PFSK-1 (cell line): Measurements from ENCODE around the gene NEURL1B.

ENCODE experiments used
- FOXP2 ChIP-seq: optimal IDR thresholded peaks from 2 replicates; pipeline ENCODE3; 2011; ENCODE audit warnings: borderline replicate concordance, control low read depth, inconsistent platforms; ENCODE audit not compliant: insufficient read depth; ENCODE audit errors: extremely low read length, extremely low read depth
- POLR2AphosphoS5 ChIP-seq: IDR thresholded peaks from 2 replicates; pipeline ENCODE4 v1.6.1; 2012; ENCODE audit warnings: low read depth, mild to moderate bottlenecking, control low read depth, low read length, moderate library complexity
- SIN3A ChIP-seq: IDR thresholded peaks from 2 replicates; pipeline ENCODE4 v1.6.1; 2012; ENCODE audit warnings: mild to moderate bottlenecking, low read length, moderate library complexity, borderline replicate concordance; ENCODE audit not compliant: insufficient read depth
- TAF1 ChIP-seq: IDR thresholded peaks from 2 replicates; pipeline ENCODE4 v1.6.1; 2012; ENCODE audit warnings: low read length, control low read depth, borderline replicate concordance; ENCODE audit not compliant: insufficient read depth
- TF ChIP-seq, protein P1 (sequence below), 2 experiments: IDR thresholded peaks; 2 replicates each; pipeline versions ENCODE4 v1.6.1 to v1.8.0; 2011 to 2012; ENCODE audit warnings: low read depth in 2 of 2, low read length in 2 of 2, control low read depth in 1 of 2, inconsistent platforms in 1 of 2, mild to moderate bottlenecking in 1 of 2, moderate library complexity in 1 of 2; ENCODE audit not compliant: insufficient read depth in 1 of 2

DNA sequence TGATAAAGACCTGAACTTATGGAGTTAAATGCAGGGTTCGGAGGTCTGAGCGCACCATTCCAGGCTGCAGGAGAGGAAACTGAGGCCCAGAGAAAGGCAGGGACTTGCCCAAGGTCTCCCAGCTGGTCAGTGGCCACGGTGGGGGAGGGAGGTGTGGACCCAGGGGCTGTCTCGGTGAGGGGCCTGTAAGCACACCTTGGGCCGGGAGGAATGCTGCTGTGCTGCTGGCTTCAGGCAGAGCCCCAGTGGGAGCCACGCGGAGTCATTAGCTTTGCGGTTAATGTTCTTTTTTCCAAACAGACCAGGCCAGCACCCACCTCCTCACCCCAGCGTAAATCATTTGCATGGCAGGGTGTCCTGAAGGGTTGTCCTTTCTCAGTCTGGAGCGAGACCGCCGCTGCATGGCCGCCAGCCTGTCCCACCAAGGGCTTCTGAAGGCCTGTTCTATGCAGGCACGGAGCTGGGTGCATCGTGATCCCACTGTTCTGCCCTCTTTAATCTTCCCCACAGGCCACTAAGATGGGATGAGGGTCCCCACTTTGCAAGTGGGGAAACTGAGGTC lies 35.9 kb downstream of the NEURL1B start:
- no peak for TF ChIP-seq TAF1
- no peak for TF ChIP-seq POLR2AphosphoS5
- no peak for TF ChIP-seq SIN3A
- TF ChIP-seq, protein P1, sequence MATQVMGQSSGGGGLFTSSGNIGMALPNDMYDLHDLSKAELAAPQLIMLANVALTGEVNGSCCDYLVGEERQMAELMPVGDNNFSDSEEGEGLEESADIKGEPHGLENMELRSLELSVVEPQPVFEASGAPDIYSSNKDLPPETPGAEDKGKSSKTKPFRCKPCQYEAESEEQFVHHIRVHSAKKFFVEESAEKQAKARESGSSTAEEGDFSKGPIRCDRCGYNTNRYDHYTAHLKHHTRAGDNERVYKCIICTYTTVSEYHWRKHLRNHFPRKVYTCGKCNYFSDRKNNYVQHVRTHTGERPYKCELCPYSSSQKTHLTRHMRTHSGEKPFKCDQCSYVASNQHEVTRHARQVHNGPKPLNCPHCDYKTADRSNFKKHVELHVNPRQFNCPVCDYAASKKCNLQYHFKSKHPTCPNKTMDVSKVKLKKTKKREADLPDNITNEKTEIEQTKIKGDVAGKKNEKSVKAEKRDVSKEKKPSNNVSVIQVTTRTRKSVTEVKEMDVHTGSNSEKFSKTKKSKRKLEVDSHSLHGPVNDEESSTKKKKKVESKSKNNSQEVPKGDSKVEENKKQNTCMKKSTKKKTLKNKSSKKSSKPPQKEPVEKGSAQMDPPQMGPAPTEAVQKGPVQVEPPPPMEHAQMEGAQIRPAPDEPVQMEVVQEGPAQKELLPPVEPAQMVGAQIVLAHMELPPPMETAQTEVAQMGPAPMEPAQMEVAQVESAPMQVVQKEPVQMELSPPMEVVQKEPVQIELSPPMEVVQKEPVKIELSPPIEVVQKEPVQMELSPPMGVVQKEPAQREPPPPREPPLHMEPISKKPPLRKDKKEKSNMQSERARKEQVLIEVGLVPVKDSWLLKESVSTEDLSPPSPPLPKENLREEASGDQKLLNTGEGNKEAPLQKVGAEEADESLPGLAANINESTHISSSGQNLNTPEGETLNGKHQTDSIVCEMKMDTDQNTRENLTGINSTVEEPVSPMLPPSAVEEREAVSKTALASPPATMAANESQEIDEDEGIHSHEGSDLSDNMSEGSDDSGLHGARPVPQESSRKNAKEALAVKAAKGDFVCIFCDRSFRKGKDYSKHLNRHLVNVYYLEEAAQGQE (IDR thresholded peaks at IDR 0.05; ENCODE audit: insufficient read depth in 1 of 2, low read depth in 2 of 2, low read length in 2 of 2) = no peak
- no peak for TF ChIP-seq FOXP2
